BLaER1 treated with 17β-estradiol and CSF1 and Interleukin-3, amounts not matched to agents 10 nM and 100 nM (cell line): ENCODE data around the gene PXK.

Experiments
- H3K27ac ChIP-seq, 11 experiments: shearing (Covaris generic); formaldehyde crosslinking; 2 replicates each; pipeline ENCODE4 v1.8.1; 2022
- H3K27me3 ChIP-seq, 11 experiments: shearing (Covaris generic); formaldehyde crosslinking; 2 replicates each; pipeline ENCODE4 v1.8.1; 2022
- H3K36me3 ChIP-seq, 11 experiments: shearing (Covaris generic); formaldehyde crosslinking; 2 replicates each; pipeline ENCODE4 v1.8.1; 2022
- H3K4me1 ChIP-seq, 10 experiments: shearing (Covaris generic); formaldehyde crosslinking; 2 replicates each; pipeline ENCODE4 v1.8.1; 2022
- H3K4me2 ChIP-seq, 11 experiments: shearing (Covaris generic); formaldehyde crosslinking; 2 replicates each; pipeline ENCODE4 v1.8.1; 2022
- H3K4me3 ChIP-seq, 10 experiments: shearing (Covaris generic); formaldehyde crosslinking; 2 replicates each; pipeline ENCODE4 v1.8.1; 2022
- H3K9ac ChIP-seq, 11 experiments: shearing (Covaris generic); formaldehyde crosslinking; 2 replicates each; pipeline ENCODE4 v1.8.1; 2022
- H3K9me3 ChIP-seq, 11 experiments: shearing (Covaris generic); formaldehyde crosslinking; replicated peaks in 1 of 11; 2 replicates each; pipeline ENCODE4 v1.8.1; 2022
- H4K20me1 ChIP-seq, 11 experiments: shearing (Covaris generic); formaldehyde crosslinking; 2 replicates each; pipeline ENCODE4 v1.8.1; 2022
- Cebpa-rat ChIP-seq, 11 experiments: shearing (Covaris generic); IDR thresholded peaks; 2 replicates each; pipeline ENCODE4 v1.8.1; 2022

The PXK gene

DNA sequence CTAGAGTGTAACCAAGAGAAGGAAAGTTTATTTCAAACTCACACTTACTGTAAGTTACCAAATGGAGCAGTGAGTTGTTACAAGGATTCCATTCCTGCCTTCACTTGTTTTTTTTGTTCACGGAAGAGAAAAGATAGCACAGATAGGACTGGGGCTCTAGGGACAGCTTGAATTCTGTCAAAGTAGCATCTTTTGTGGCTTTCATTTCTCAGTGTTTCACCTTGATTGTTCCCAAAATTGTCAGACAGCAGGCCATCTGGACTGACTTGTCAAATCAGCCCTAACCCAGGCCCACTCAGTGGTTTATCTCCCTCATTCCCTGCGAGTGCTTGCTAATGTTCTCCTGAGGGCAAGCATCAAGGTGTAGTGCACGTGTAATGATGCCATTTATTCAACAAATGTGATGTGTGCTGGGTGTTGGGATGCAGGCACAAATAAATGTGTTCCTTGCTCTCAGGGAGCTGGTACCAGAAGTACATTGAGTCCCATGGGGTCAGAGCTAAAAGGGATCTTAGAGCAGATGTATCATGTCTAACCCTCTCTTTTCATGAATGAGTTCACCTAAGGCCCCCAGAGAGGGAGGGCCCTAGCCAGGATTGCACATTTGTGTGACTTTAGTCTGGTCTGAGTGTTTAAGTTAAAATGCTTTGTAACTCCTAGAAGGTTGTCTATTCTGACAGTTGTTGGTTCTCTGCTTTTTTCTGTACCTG lies 51.8 kb downstream of the PXK start:
- H3K27me3 ChIP-seq: no peaks in the 10 kb centered on the region
- peak overlapping the region in 7 of 11 experiments; percentile 1 to 72 (median 51); a peak in 11 of 22 replicates for H3K4me2 ChIP-seq
- H3K36me3 ChIP-seq: peaks cover 44 to 100% (median 98%) of the 10 kb centered on the region in 11 experiments

DNA sequence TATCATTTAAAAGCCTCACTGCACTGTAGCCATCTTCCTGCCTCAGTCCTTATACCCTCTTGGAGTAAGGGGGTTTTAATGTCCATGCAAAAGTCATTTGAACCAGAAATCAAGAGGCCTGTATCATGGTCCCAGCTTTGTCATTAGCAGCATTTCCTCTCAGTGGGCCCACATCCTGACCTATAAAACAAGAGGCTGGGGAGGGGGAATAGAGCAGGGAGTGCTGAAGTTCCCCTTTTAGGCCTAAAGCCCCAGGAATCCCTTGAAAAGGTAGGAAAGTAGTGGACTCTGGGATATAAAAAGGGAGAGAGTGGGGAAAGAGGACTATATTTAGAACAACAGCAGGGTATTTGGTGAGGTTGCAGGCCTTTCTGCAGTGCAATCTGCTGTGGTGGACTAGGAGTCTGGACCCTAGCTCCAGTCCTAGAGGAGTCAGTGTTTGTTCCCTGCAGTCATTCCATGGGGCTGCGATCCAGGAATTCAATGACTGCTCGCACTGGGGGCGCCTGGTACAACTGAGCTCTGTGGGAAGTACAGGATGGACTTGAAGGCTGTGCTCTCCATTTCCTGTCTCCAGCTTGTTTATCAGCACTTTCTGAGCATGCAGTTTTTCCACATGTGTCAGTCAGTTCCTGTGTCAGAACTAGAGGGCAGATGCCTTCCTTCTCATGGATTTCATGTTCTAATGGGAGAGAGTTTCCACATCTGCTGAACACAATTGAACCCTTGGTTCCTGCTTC lies 54.1 kb downstream of the PXK start:
- no peak for TF ChIP-seq Cebpa-rat (IDR thresholded peaks at IDR 0.05)
- no peak overlapping the region for H3K4me3 ChIP-seq
- H4K20me1 ChIP-seq: peaks cover 0 to 100% (median 81%) of the 10 kb centered on the region in 11 experiments; a peak in 20 of 22 replicates
- H3K9ac ChIP-seq: peak overlapping the region in 6 of 11 experiments; percentile 5 to 13 (median 8); a peak in 5 of 22 replicates
- H3K27me3 ChIP-seq: no peaks in the 10 kb centered on the region
- no peaks in the 10 kb centered on the region for H3K9me3 ChIP-seq
- H3K36me3 ChIP-seq: peaks cover 49 to 100% (median 98%) of the 10 kb centered on the region in 11 experiments
- H3K4me2 ChIP-seq: peak overlapping the region; percentile 1 to 75 (median 41); a peak in 17 of 22 replicates
- H3K4me1 ChIP-seq: peaks cover 48 to 75% (median 62%) of the 10 kb centered on the region in 10 experiments
- H3K27ac ChIP-seq: peak overlapping the region in 6 of 11 experiments; percentile 4 to 62 (median 32); a peak in 8 of 22 replicates

More for the DNA sequence above, 51.8 kb downstream of the PXK start:
- Histone ChIP-seq H3K9me3 (no peaks in the 10 kb centered on the region), H3K4me1 (peaks cover 48 to 64% (median 60%) of the 10 kb centered on the region in 10 experiments), H3K27ac (peak overlapping the region in 1 of 11 experiments; percentile 17; a peak in 1 of 22 replicates), H4K20me1 (peaks cover 0 to 100% (median 91%) of the 10 kb centered on the region in 11 experiments; a peak in 20 of 22 replicates), H3K9ac (peak overlapping the region in 4 of 11 experiments; percentile 1 to 40 (median 22); a peak in 3 of 22 replicates), H3K4me3 (no peak overlapping the region)
- TF ChIP-seq Cebpa-rat (IDR thresholded peaks at IDR 0.05): no peak

DNA sequence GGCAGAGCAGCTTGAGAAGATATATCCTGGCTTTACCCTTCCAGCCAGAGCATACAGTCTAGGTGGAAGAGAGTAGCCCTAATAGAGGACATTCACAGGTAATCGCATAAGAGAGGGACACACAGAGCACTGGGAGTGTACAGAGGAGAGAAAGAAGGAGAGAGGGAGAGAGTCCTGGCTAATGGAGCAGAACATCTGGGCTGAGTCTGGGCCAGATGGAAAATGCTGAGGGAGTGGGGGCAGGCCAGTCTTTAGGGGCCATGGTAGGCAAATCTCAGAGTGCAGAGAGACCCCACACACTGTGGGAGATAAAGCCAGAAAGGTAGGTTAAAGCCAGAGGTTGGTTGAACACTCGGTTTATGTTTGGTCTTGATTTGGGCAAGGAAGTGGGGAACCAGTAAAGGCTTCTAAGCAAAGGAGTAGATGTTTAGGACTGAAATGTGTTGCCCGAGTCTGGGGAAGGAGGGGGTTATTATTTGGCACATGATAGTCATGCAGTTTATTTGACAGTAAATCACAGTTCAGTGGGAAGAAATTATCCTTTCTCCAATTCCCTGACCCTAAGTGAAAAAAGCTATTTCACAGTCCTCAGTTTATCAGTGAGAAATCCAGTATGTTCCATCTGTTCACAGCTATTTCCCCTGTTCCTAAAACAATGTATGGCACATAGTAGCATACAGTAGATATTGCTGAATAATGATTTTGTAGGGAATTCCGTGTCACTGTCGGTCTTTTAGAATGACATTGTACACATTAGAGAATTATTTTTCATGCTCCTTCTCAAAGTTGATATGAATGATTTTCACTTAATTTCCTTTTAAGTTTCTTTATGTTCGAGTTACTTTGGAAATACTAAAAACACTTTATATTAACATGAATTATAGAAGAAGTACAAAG lies 55.2 kb downstream of the PXK start:
- H3K27ac ChIP-seq: peak overlapping the region in 7 of 11 experiments; percentile 4 to 62 (median 37); a peak in 9 of 22 replicates
- peak overlapping the region in 5 of 11 experiments; percentile 51 to 75 (median 71); a peak in 11 of 22 replicates for H3K4me2 ChIP-seq
- H3K36me3 ChIP-seq: peaks cover 49 to 100% (median 98%) of the 10 kb centered on the region in 11 experiments
- peaks cover 48 to 78% (median 61%) of the 10 kb centered on the region in 10 experiments for H3K4me1 ChIP-seq
- no peaks in the 10 kb centered on the region for H3K27me3 ChIP-seq
- no peak for TF ChIP-seq Cebpa-rat (IDR thresholded peaks at IDR 0.05)
- no peak overlapping the region for H3K4me3 ChIP-seq
- H4K20me1 ChIP-seq: peaks cover 0 to 100% (median 80%) of the 10 kb centered on the region in 11 experiments; a peak in 20 of 22 replicates
- H3K9ac ChIP-seq: peak overlapping the region in 3 of 11 experiments; percentile 10 to 22 (median 17); a peak in 4 of 22 replicates
- no peaks in the 10 kb centered on the region for H3K9me3 ChIP-seq

DNA sequence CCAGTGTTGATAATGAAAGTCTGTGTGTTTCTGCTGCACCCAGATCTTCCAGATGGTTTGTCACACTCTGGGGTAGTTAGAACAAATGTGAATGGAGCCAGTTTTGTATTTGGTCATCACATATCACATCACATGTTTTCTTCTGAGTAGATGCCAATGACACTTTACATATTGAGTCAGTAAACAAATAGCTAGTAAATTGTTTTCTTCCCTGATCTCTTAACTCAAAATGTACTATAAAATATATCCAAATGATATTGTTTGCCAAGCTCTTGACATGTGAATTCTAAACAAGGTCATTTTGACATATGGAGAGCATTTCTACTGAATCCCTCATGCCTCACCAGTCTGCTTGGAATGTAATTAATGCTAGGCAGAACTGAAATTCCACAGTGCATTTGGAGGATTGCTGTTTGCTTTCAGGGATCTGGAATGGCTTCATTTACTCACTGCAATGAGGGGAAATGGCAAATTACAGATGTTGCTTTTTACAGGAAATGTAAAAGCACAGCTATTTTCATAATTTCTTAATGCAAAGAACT lies 55.9 kb downstream of the PXK start:
- Histone ChIP-seq H3K4me3 (no peak overlapping the region), H4K20me1 (peaks cover 0 to 99% (median 76%) of the 10 kb centered on the region in 11 experiments; a peak in 20 of 22 replicates), H3K36me3 (peaks cover 45 to 100% (median 98%) of the 10 kb centered on the region in 11 experiments), H3K27me3 (no peaks in the 10 kb centered on the region), H3K4me1 (peaks cover 45 to 74% (median 54%) of the 10 kb centered on the region in 10 experiments), H3K9ac (0 out of 22 replicates have a peak overlapping the region, but pooled peaks of 1 of the 11 experiments have one; percentile 26), H3K4me2 (peak overlapping the region in 6 of 11 experiments; percentile 5 to 75 (median 24); a peak in 10 of 22 replicates), H3K9me3 (no peaks in the 10 kb centered on the region), H3K27ac (peak overlapping the region in 3 of 11 experiments; percentile 37 to 62 (median 56); a peak in 5 of 22 replicates)
- no peak for TF ChIP-seq Cebpa-rat (IDR thresholded peaks at IDR 0.05)

DNA sequence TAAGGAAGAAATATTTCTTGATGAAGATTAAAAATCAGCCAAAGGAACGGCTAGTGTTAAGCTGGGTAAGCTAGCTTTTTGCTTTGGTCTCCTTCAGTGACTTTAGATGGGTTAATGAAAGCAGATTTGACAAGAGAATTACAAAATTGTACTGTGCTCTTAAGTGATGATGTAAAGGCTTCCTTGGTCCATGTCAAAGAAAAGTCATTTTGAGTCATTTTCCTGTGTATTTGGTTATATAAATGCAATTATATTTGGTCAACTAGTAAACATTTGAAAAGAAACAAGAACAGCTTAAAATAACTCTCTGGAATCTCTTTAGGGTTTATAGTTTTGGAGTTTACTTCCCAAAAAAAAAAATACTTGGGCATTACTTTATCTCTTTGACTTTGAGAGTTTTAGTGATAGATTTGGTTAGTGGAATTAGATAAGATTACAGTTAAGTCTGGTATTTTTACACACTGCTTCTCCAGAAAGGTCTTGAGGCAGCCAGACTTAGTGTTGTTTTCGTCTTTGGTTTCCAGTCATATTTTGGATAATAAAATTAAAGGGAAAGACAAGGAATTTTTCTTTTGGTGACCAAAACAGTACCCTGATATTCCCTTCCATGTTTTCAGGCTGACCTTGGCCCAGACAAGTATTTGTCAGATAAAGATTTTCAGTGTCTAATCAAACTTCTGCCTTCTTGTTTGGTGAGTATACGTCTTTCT lies 58.6 kb downstream of the PXK start:
- Histone ChIP-seq H3K27me3 (no peaks in the 10 kb centered on the region), H3K9me3 (no peaks in the 10 kb centered on the region), H3K4me1 (peaks cover 19 to 51% (median 28%) of the 10 kb centered on the region in 10 experiments), H4K20me1 (peaks cover 0 to 94% (median 65%) of the 10 kb centered on the region in 11 experiments; a peak in 17 of 22 replicates), H3K36me3 (peaks cover 50 to 100% (median 98%) of the 10 kb centered on the region in 11 experiments), H3K4me3 (no peak overlapping the region), H3K27ac (no peak overlapping the region), H3K4me2 (no peak overlapping the region; a peak in 1 of 22 replicates), H3K9ac (no peak overlapping the region)
- TF ChIP-seq Cebpa-rat (IDR thresholded peaks at IDR 0.05): no peak

DNA sequence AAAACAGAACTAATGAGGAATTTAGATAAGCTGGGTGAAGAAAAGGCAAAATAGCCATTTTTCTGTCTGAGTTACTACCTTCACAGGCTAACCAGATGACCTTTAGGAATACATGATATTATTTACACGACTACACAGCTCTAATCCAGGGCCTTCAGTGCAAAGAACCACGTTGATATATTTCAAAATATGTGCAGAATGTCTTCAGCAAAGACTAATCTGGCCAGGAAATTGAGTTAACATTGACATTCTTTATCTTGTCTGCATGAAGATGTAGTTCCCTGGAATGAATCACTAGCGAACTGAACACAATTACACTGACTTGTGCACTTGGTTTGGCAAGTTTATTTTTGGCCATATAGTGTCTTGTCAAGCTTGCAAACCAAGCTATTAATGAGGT lies 59.5 kb downstream of the PXK start:
- H4K20me1 ChIP-seq: peaks cover 0 to 94% (median 58%) of the 10 kb centered on the region in 11 experiments; a peak in 17 of 22 replicates
- no peak overlapping the region for H3K9ac ChIP-seq
- H3K27me3 ChIP-seq: no peaks in the 10 kb centered on the region
- peaks cover 11 to 46% (median 19%) of the 10 kb centered on the region in 10 experiments; a peak in 19 of 20 replicates for H3K4me1 ChIP-seq
- no peak for TF ChIP-seq Cebpa-rat (IDR thresholded peaks at IDR 0.05)
- no peak overlapping the region for H3K4me2 ChIP-seq
- H3K4me3 ChIP-seq: no peak overlapping the region
- H3K27ac ChIP-seq: no peak overlapping the region
- peaks cover 59 to 100% (median 99%) of the 10 kb centered on the region in 11 experiments for H3K36me3 ChIP-seq
- no peaks in the 10 kb centered on the region for H3K9me3 ChIP-seq

DNA sequence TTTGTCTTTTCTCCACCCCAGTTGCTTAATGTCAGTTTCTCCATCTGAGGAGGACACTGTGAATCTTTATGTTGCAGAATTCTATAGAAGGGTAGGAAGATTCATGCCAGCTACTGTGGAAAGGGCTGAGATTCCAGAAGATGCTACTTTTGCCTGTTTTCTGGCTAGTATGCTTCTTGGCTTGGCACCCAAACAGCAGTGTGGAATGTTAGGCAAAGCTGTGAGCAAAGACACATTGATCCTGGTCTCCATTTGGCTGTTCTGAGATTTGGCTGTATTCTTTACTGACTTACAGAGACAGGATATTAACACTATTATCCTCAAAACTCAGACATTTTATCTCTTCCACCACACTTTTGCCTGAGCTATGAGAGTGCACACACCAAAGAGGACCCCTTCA lies 61.6 kb downstream of the PXK start:
- H3K27ac ChIP-seq: no peak overlapping the region

More for the DNA sequence above, 61.6 kb downstream of the PXK start:
- peaks cover 81 to 100% (median 100%) of the 10 kb centered on the region in 11 experiments for H3K36me3 ChIP-seq
- H3K4me1 ChIP-seq: peaks cover 0 to 24% (median 0%) of the 10 kb centered on the region in 10 experiments; a peak in 6 of 20 replicates
- no peak overlapping the region for H3K4me2 ChIP-seq
- H3K4me3 ChIP-seq: no peak overlapping the region
- TF ChIP-seq Cebpa-rat (IDR thresholded peaks at IDR 0.05): no peak
- H3K9me3 ChIP-seq: no peaks in the 10 kb centered on the region
- no peaks in the 10 kb centered on the region for H3K27me3 ChIP-seq
- peaks cover 0 to 92% (median 59%) of the 10 kb centered on the region in 11 experiments; a peak in 15 of 22 replicates for H4K20me1 ChIP-seq
- H3K9ac ChIP-seq: no peak overlapping the region
